CD14-positive monocyte (primary cell): ENCODE data around the gene FREM3. TPM values are rescaled to one million over a fixed set of nuclear protein-coding genes. Genes with fewer than 3 reads are reported as not detected.
"Not testable (repeated sequence)": the region's sequence is repeated elsewhere in the genome, so short reads cannot be mapped to it uniquely, and the experiment has no call there.

Experiments
- DNase-seq, 3 donors: peaks; one replicate each; pipeline ENCODE4 v3.0.0-alpha.2; 2011 to 2022
- H2AFZ ChIP-seq: 2 replicates; pipeline ENCODE4 v1.6.0; 2012; ENCODE audit warnings: mild to moderate bottlenecking, low read depth, low read length, inconsistent platforms; ENCODE audit not compliant: insufficient read depth, poor library complexity, severe bottlenecking
- H3K27ac ChIP-seq, 2 donors: 1 replicate in 1 of 2; 2 replicates in 1 of 2; pipeline ENCODE4 v1.5.1; 2012 to 2013; ENCODE audit warnings: low read length in 2 of 2, control low read depth in 1 of 2, inconsistent platforms in 1 of 2, low read depth in 1 of 2, mild to moderate bottlenecking in 1 of 2
- H3K27me3 ChIP-seq, 2 donors: one replicate each; pipeline versions ENCODE4 v1.6.0 to v1.6.1; 2011 to 2013; ENCODE audit warnings: low read length in 2 of 2; ENCODE audit not compliant: control insufficient read depth in 2 of 2, insufficient read depth in 2 of 2
- H3K36me3 ChIP-seq, 2 donors: replicated peaks in 1 of 2; 1 replicate in 1 of 2; 2 replicates in 1 of 2; pipeline versions ENCODE4 v1.5.1 to v1.6.1; 2012 to 2013; ENCODE audit warnings: low read length in 2 of 2, control low read depth in 1 of 2, inconsistent platforms in 1 of 2, mild to moderate bottlenecking in 1 of 2; ENCODE audit not compliant: insufficient read depth in 2 of 2, control insufficient read depth in 1 of 2
- H3K4me1 ChIP-seq, 2 donors: 1 replicate in 1 of 2; 2 replicates in 1 of 2; pipeline versions ENCODE4 v1.5.1 to v1.6.1; 2012 to 2013; ENCODE audit warnings: low read length in 2 of 2, control low read depth in 1 of 2, inconsistent platforms in 1 of 2, mild to moderate bottlenecking in 1 of 2, moderate library complexity in 1 of 2; ENCODE audit not compliant: insufficient read depth in 2 of 2, control insufficient read depth in 1 of 2
- H3K4me2 ChIP-seq: replicated peaks from 2 replicates; pipeline ENCODE3; 2012; ENCODE audit warnings: low read length, moderate library complexity, mild to moderate bottlenecking; ENCODE audit not compliant: poor library complexity, severe bottlenecking; ENCODE audit errors: extremely low read depth
- H3K4me3 ChIP-seq, 3 experiments: fragments of 200-600 bp in 1 of 3; sonication (generic) in 1 of 3; replicated peaks in 1 of 3; 1 replicate in 2 of 3; 2 replicates in 1 of 3; pipeline ENCODE4 v1.5.1; 2011 to 2013; ENCODE audit warnings: low read length in 3 of 3, mild to moderate bottlenecking in 3 of 3, control low read depth in 2 of 3, low read depth in 2 of 3, inconsistent platforms in 1 of 3, moderate library complexity in 1 of 3
- H3K79me2 ChIP-seq: 2 replicates; pipeline ENCODE4 v1.6.0; 2012; ENCODE audit warnings: mild to moderate bottlenecking, control low read depth, inconsistent platforms, low read length, moderate library complexity; ENCODE audit not compliant: insufficient read depth
- H3K9ac ChIP-seq: 2 replicates; pipeline ENCODE4 v1.6.0; 2017; ENCODE audit warnings: low read length, mild to moderate bottlenecking; ENCODE audit not compliant: insufficient read depth, poor library complexity, severe bottlenecking
- H3K9me3 ChIP-seq, 2 donors: replicated peaks in 1 of 2; 1 replicate in 1 of 2; 2 replicates in 1 of 2; pipeline versions ENCODE4 v1.5.1 to v1.6.1; 2012 to 2013; ENCODE audit warnings: low read length in 2 of 2, control low read depth in 1 of 2; ENCODE audit not compliant: control insufficient read depth in 1 of 2, insufficient read depth in 1 of 2
- H4K20me1 ChIP-seq: 2 replicates; pipeline ENCODE4 v1.6.0; 2012; ENCODE audit warnings: mild to moderate bottlenecking, low read length, control low read depth, moderate library complexity; ENCODE audit not compliant: insufficient read depth
- H3K27ac Mint-ChIP-seq, 7 donors: one replicate each; pipeline ENCODE4 v1.8.0; 2020; ENCODE audit warnings: mild to moderate bottlenecking in 7 of 7, mixed read lengths in 7 of 7, moderate library complexity in 6 of 7, inconsistent platforms in 2 of 7
- H3K27me3 Mint-ChIP-seq, 3 donors: one replicate each; pipeline ENCODE4 v1.8.0; 2021 to 2022; ENCODE audit warnings: low read depth in 3 of 3, mild to moderate bottlenecking in 3 of 3, mixed read lengths in 3 of 3, moderate library complexity in 3 of 3, inconsistent platforms in 1 of 3
- H3K36me3 Mint-ChIP-seq, 2 donors: one replicate each; pipeline ENCODE4 v1.8.0; 2020; ENCODE audit warnings: mixed read lengths in 2 of 2, inconsistent platforms in 1 of 2, mild to moderate bottlenecking in 1 of 2
- H3K4me1 Mint-ChIP-seq: one replicate; pipeline ENCODE4 v1.8.0; 2020; ENCODE audit warnings: mild to moderate bottlenecking, mixed read lengths
- H3K4me3 Mint-ChIP-seq, 2 donors: one replicate each; pipeline ENCODE4 v1.8.0; 2020; ENCODE audit warnings: mild to moderate bottlenecking in 2 of 2, mixed read lengths in 2 of 2, moderate library complexity in 1 of 2
- H3K9me3 Mint-ChIP-seq, 7 donors: one replicate each; pipeline ENCODE4 v1.8.0; 2020 to 2022; ENCODE audit warnings: mixed read lengths in 7 of 7, mild to moderate bottlenecking in 6 of 7, moderate library complexity in 6 of 7, inconsistent platforms in 2 of 7
- WGBS: methylation state at CpG from one replicate; pipeline ENCODE4 v1.1.5; 2013; ENCODE audit warnings: missing lambda C conversion rate; ENCODE audit not compliant: insufficient coverage; 5-methylcytosine and 5-hydroxymethylcytosine counted together
- intact Hi-C, 2 donors: fragments of 100-400 bp; cut with micrococcal nuclease; formaldehyde crosslinking; loops; one replicate each; pipeline versions ENCODE4 v1.15.0 to v1.15.1; 2023
- polyA plus RNA-seq, 3 donors: library from polyadenylated mRNA; depleted of rRNA in 1 of 3; unstranded in 2 of 3; stranded (reverse) in 1 of 3; fragments of 300-500 nt in 2 of 3; fragments of >200 nt in 1 of 3; fragmentation: Illumina TruSeq in 2 of 3; gene quantifications; 1 replicate in 2 of 3; 2 replicates in 1 of 3; pipeline ENCODE4 v1.2.3, GENCODE V29; 2012 to 2021
- TF ChIP-seq, protein P1 (sequence below): fragments of 200-600 bp; IDR thresholded peaks from one replicate; pipeline ENCODE4 v1.8.0; 2022; ENCODE audit warnings: antibody characterized with exemption, mild to moderate bottlenecking

Gene FREM3
- polyA plus RNA-seq, 3 donors, result not detected

DNA sequence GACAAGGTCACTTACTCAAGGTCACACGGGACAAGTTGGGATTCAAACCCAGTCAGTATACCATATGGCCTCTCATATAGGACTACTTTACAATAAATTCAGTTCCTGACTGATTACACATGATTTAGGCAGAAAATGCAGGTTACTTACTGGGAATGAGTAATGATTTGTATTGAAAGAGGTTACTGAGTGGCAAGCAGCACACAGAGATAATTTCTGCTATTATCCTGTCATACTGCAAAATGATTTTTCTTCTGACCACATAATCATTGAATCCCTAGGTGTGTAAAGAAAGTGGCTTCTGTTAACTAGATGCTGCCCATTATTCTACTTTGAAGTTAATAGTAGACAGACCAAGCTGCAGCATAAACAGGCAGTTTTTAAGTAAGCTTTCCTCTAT is 8.2 kb downstream of the FREM3 start:
- no peak for DNase-seq
- Mint-ChIP-seq H3K27ac (no peak overlapping the region), H3K36me3 (no peaks in the 10 kb centered on the region), H3K4me3 (no peak overlapping the region), H3K9me3 (peaks cover 0 to 5% (median 0%) of the 10 kb centered on the region in 7 donors), H3K27me3 (peaks cover 0 to 4% (median 0%) of the 10 kb centered on the region in 3 donors), H3K4me1 (no peaks in the 10 kb centered on the region)
- intact Hi-C loops, result no loop called here
- Histone ChIP-seq H3K4me2 (no peak overlapping the region), H3K9me3 (no peaks in the 10 kb centered on the region), H4K20me1 (no peaks in the 10 kb centered on the region), H3K27ac (no peak overlapping the region), H3K79me2 (no peaks in the 10 kb centered on the region), H2AFZ (no peak overlapping the region), H3K4me1 (no peaks in the 10 kb centered on the region), H3K9ac (no peak overlapping the region), H3K36me3 (no peaks in the 10 kb centered on the region), H3K27me3 (no peaks in the 10 kb centered on the region), H3K4me3 (no peak overlapping the region)
- TF ChIP-seq, protein P1, sequence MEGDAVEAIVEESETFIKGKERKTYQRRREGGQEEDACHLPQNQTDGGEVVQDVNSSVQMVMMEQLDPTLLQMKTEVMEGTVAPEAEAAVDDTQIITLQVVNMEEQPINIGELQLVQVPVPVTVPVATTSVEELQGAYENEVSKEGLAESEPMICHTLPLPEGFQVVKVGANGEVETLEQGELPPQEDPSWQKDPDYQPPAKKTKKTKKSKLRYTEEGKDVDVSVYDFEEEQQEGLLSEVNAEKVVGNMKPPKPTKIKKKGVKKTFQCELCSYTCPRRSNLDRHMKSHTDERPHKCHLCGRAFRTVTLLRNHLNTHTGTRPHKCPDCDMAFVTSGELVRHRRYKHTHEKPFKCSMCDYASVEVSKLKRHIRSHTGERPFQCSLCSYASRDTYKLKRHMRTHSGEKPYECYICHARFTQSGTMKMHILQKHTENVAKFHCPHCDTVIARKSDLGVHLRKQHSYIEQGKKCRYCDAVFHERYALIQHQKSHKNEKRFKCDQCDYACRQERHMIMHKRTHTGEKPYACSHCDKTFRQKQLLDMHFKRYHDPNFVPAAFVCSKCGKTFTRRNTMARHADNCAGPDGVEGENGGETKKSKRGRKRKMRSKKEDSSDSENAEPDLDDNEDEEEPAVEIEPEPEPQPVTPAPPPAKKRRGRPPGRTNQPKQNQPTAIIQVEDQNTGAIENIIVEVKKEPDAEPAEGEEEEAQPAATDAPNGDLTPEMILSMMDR, result no peak
- no CpG with 5 or more reads among the region's 1 CpG for WGBS

DNA sequence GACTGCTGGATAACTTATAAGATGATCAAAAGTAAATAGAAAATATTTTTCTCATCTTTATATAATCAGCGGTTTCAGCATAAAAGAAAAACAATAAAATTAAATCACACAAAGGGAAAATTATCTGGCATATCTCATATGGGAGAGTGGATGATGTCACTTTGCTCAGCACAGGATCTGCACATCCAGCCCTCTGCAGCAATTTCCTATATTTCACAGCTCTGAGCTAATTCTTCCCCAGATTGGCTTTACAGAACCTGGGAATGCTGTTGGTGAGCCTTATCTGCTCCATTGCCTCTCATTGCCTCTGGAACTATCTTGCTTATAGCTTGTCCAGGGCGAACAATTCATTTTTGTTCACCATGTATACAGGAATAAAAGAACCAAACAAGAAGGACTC is 21.0 kb downstream of the FREM3 start:
- peaks cover 0 to 3% (median 0%) of the 10 kb centered on the region in 3 donors for H3K27me3 Mint-ChIP-seq
- no peaks in the 10 kb centered on the region for H3K4me1 ChIP-seq
- no peak overlapping the region for H3K4me3 ChIP-seq
- no peaks in the 10 kb centered on the region for H3K36me3 ChIP-seq
- peaks cover 5 to 17% of the 10 kb centered on the region in 2 donors for H3K9me3 ChIP-seq
- H3K36me3 Mint-ChIP-seq, result no peaks in the 10 kb centered on the region
- H3K4me3 Mint-ChIP-seq, result no peak overlapping the region
- no peaks in the 10 kb centered on the region for H4K20me1 ChIP-seq
- H3K27ac ChIP-seq, result no peak overlapping the region
- intact Hi-C loops, result no loop called here
- WGBS, result 100% methylated on average over 1 of the region's 2 CpGs
- H3K4me1 Mint-ChIP-seq, result no peaks in the 10 kb centered on the region
- TF ChIP-seq, protein P1, result no peak
- H3K27ac Mint-ChIP-seq, result no peak overlapping the region
- peaks cover 16 to 26% (median 22%) of the 10 kb centered on the region in 7 donors for H3K9me3 Mint-ChIP-seq
- no peaks in the 10 kb centered on the region for H3K79me2 ChIP-seq
- no peak overlapping the region for H3K4me2 ChIP-seq
- H3K27me3 ChIP-seq, result no peaks in the 10 kb centered on the region
- no peak for DNase-seq
- H3K9ac ChIP-seq, result no peak overlapping the region
- no peak overlapping the region for H2AFZ ChIP-seq

DNA sequence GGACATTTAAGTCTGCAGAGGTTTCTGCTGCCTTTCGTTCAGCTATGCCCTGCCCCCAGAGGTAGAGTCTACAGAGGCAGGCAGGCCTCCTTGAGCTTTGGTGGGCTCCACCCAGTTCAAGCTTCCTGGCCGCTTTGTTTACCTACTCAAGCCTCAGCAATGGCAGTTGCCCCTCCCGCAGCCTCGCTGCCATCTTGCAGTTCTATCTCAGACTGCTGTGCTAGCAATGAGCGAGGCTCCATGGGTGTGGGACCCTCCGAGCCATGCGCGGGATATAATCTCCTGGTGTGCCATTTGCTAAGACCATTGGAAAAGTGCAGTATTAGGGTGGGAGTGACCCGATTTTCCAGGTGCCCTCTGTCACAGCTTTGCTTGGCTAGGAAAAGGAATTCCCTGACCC is 26.8 kb downstream of the FREM3 start:
- H3K9ac ChIP-seq, H3K79me2 ChIP-seq, H3K27me3 Mint-ChIP-seq, H3K27me3 ChIP-seq, intact Hi-C loops, DNase-seq, H4K20me1 ChIP-seq, H3K4me3 Mint-ChIP-seq, H3K27ac Mint-ChIP-seq, H3K36me3 ChIP-seq, H2AFZ ChIP-seq, H3K36me3 Mint-ChIP-seq, H3K9me3 ChIP-seq, H3K4me3 ChIP-seq, H3K4me2 ChIP-seq, H3K4me1 ChIP-seq, H3K27ac ChIP-seq: not testable (repeated sequence)
- Mint-ChIP-seq H3K9me3 (peaks cover 10 to 24% (median 16%) of the 10 kb centered on the region in 7 donors), H3K4me1 (peaks cover 18% of the 10 kb centered on the region)
- 97% methylated on average over 8 of the region's 9 CpGs for WGBS
